ENCODE results near the gene PRKN. TPM values are rescaled to one million over a fixed set of nuclear protein-coding genes. Genes with fewer than 3 reads are reported as not detected.

Gene PRKN
- total and polyA plus RNA-seq, 2 experiments from 2014 or later = 0.10 to 0.84 TPM

- TF ChIP-seq REST (IDR thresholded peaks at IDR 0.05; ENCODE audit: unreplicated experiment) = no peak
- no peak for TF ChIP-seq STAT1 (IDR thresholded peaks at IDR 0.05; ENCODE audit: unreplicated experiment)
- TF ChIP-seq JUNB (IDR thresholded peaks at IDR 0.05; ENCODE audit: unreplicated experiment) = no peak
Measured at GRCh38 chr6:162750776-162751175, 23.2 kb upstream of the PRKN start (continued).

- Histone ChIP-seq H3K4me1 (ENCODE audit: insufficient read depth) (peaks cover 16% of the 10 kb centered on the region), H3K79me2 (replicated peaks; ENCODE audit: insufficient read depth) (no peaks in the 10 kb centered on the region), H3K36me3 (ENCODE audit: insufficient read depth) (no peaks in the 10 kb centered on the region), H3K4me2 (no peak overlapping the region), H3K9me2 (ENCODE audit: insufficient read depth) (peaks cover 6% of the 10 kb centered on the region; the same call in 1 of the 2 replicates), H3K4me3 (no peak overlapping the region), H3F3A (replicated peaks; ENCODE audit: low read depth) (no peaks in the 10 kb centered on the region), H3K27ac (ENCODE audit: low read depth) (no peak overlapping the region), H3K27me3 (ENCODE audit: insufficient read depth) (no peaks in the 10 kb centered on the region), H4K20me1 (replicated peaks; ENCODE audit: insufficient read depth) (no peaks in the 10 kb centered on the region), H2AFZ (no peak overlapping the region)
- ATAC-seq (no peak), DNase-seq (ENCODE audit: low spot score) (no peak)
- no peak overlapping the region for H3K27ac Mint-ChIP-seq
- peaks cover 17% of the 10 kb centered on the region for H3K4me1 Mint-ChIP-seq
- H3K4me3 Mint-ChIP-seq = no peak overlapping the region
- H3K27me3 Mint-ChIP-seq (ENCODE audit: insufficient read depth, low read depth, poor library complexity) = no peaks in the 10 kb centered on the region
- H3K36me3 Mint-ChIP-seq (ENCODE audit: low read depth) = no peaks in the 10 kb centered on the region
- no peaks in the 10 kb centered on the region; the same call in 2 of the 3 replicates for H3K9me3 Mint-ChIP-seq
- TF ChIP-seq CTCF (conservative IDR thresholded peaks at IDR 0.05; ENCODE audit: low read depth in 2 of 2) (no peak), ETS1 (IDR thresholded peaks at IDR 0.05) (no peak), JUNB (IDR thresholded peaks at IDR 0.05; ENCODE audit: unreplicated experiment) (no peak), EZH2 (IDR thresholded peaks at IDR 0.05; ENCODE audit: low read depth, unreplicated experiment) (no peak), REST (IDR thresholded peaks at IDR 0.05; ENCODE audit: unreplicated experiment) (no peak), STAT1 (IDR thresholded peaks at IDR 0.05; ENCODE audit: unreplicated experiment) (no peak), POLR2AphosphoS5 (IDR thresholded peaks at IDR 0.05; ENCODE audit: low read depth) (no peak), CREB1 (CRISPR knock-in tag; IDR thresholded peaks at IDR 0.05; ENCODE audit: low read depth) (no peak), ZNF331 (CRISPR knock-in tag; IDR thresholded peaks at IDR 0.05; ENCODE audit: low read depth) (no peak), EZH2phosphoT487 (IDR thresholded peaks at IDR 0.05; ENCODE audit: unreplicated experiment) (no peak)
Measured at GRCh38 chr6:162736961-162737360, 9.4 kb upstream of the PRKN start.

Measured in GM23338 (cell line).